CD4-positive, alpha-beta T cell treated with Interleukin-6 at 100 ng/mL for 8 hours (primary cell): ENCODE measurements around the gene LPGAT1.

Source experiments
- DNase-seq: peaks from one replicate; pipeline ENCODE4 v3.0.0-alpha.2; 2020; ENCODE audit warnings: mixed read lengths, low spot score

The LPGAT1 gene

DNA sequence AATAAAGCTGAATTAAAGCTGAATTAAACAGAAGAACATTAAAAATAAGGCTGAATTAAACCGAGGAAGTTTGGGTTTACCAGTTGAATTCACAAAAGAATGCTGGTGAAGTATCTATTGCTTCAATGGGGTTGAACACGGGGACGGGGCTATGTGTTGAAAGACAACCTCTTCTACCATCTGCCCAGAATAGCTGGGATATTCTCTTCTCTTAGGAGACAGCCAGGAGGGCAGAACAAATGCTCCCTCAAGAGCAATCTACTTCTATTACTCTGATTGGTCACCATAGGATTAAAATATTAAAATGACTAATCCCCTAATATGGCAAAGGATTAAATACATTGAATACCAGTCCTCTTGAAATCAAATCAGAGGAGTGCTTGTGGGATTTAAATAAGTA is 68.4 kb downstream of the LPGAT1 start:
- DNase-seq, result no peak

DNA sequence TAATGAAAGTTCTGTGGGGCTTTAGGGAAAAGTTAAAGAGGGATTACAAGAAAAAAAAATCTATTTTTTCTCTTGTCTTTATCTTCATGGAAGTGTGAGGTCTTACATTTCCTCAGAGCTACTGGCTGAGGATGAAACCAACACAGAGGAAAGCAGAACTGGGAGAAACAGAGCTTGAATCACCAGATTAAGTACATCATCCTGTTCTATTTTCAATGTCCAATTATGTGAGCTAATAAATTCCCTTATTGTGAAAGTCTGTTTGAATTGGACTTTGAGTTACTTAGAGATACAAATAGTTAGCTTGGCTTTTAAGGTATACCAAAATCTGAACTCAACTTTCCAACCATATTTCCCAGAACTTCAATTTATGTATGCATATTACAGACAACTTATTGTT is 69.2 kb downstream of the LPGAT1 start:
- no peak for DNase-seq

DNA sequence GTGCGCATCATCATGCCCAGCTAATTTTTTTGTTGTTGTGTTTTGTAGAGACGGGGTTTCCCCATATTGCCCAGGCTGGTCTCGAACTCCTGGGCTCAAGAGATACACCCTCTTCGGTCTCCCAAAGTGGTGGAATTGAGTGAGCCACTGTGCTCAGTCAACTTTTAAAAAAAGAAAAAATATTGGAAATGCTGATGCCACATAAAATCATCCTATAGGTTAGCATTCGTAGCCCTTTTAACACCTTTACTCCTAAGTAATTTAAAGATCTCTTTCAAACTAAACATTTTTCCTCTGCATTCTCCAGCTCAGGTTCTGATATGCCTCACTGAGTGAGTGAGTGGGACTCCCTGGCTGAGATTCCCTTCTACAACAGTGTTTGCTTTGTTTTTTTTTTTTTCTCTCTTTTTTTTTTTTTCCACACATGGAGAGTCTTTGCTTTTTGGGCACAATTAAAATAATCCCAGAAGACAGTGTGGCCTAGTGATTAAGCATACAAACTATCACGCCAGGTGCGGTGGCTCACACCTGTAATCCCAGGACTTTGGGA is 74.0 kb downstream of the LPGAT1 start:
- no peak for DNase-seq

DNA sequence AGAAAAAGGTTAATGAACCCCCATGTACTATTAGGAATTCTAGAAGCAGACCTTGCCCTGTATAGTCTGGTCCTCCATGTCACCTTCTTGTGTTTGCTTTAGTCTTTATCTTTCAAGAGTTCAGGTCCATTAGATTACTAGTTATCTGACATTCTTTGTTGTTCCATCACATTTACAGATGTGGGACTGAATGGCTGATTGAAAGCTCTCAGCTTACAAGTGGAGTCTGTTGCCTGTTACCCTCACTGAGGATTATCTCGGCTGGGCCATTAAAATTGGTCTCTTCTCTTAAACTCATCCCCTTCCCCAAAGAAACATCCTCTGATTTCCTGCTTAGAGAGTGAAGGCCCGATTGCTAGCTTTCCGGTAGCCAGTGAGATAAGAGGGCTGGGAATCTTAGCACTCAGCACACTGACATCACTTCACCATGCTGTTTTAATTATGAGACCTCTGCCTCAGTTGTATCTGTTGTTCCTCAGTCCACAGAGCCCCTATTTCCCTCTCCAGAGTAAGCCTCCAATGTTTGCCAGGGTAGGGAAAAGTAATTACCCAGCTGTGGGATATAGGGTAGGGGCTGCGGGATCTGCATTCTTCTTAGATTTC is 76.8 kb downstream of the LPGAT1 start:
- DNase-seq, result no peak

DNA sequence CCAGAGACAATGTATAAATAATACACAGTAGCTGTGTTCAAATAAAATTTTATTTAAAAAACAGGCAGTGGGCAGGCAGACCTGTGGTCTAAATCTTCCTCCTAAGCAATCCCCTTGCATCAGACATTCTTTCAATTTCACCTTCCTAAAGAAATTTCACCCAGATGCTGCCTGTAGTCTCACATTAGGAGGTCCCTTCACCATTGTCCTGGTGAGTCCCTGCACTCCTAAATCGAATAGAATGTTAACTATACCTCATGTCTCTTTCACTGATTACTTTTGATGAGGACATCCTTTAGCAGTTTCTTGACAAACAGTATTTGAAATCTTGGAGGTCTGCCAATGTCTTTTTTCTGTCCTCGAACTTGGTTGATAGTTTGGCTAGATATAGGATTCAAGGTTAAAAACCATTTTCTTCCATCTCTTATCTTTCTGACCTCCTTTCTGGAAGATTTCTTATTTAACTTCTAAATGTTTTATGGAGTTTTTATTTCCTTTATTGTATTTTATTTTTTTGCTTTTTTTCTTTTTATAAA is 77.5 kb downstream of the LPGAT1 start:
- DNase-seq, result no peak

DNA sequence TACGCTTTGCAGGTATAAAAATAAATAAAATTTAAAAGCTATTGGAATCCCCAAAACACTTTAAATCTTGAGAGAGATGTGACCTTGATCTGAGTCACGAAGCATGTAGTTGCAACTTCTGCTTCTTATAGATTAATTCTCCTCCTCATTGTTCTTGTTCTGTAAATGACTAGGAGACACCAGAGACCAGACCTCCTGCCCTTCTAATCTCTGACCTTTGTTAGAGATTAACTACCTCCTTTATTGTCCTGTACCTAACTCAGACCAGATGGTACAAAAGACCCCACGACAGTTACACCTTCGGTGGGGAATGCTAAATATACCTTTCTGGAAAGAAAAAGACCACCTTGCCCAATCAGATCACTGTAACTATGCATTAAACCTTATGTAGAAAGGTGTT is 78.2 kb downstream of the LPGAT1 start:
- DNase-seq, result no peak

DNA sequence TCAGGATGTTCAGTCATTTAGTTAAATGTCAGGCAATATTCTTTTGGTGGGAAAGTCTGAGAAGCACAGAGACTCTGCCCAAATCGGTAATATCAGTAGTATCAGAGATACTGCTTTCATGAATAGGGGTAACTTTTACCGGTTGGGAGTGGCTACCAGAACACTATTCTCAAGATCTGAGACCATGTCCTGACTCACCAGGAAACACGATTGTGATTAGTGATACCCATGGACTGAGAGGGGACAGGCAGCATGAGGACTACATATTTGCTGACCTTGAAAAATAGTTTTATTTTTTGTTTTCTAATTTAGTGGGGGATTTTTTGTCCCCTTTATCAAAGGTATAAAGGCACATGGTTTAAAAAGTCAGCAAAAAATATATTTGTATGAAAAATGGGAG is 79.1 kb downstream of the LPGAT1 start:
- no peak for DNase-seq

DNA sequence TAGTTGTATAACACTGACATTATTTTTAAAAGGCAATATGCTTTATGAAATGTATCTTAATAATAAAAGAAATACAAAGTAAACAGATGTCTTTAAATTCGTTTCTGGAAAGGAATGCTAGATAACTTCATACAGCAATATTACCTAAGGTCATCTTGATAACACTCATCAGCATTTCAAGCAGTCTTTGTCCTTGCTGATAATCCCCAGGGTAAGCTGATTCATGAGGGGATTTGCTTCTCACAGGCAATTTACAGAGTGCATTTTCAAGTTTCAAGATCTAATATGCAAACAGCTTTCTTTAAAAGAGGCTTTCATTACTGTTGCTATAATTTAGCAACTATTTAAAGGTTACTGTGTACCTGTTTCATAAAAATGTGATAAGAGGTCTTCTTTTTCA is 80.0 kb downstream of the LPGAT1 start:
- no peak for DNase-seq

DNA sequence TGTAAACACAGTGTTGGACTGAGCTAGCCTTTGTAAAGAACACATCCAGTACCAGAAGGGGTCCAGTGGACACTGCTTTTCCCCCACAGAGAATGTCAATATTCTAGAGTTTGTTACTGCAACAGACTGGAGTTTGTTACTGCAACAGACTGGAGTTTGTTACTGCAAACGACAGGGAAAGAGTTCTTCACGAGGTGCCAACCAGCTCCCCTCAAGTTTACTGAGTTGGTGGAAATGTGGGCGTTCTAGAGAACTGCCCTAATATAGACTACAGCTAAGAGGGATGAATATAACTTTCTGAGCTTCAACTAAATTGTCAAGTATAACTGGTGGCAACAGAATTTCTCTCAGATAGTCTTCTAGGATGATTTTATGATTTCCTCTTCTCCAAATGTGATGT is 81.3 kb downstream of the LPGAT1 start:
- no peak for DNase-seq

DNA sequence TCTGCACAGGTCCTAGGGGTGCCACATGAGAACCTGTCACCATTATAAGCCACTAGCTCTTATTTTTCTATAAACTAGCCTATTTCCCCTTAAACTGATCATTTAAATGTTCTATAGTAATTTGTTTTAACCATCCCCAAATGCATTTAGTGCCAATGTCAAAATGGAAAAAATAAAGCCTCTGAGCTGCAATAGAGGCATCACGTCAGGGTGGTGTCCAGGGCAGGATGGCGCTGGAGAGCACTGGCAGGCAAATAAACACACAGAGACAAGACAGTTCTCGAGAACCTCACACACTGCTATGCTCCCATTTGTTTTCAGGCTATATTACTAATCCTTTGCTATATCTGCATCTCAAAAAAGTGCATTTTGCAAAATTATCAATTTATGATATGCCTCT is 81.8 kb downstream of the LPGAT1 start:
- DNase-seq, result no peak

DNA sequence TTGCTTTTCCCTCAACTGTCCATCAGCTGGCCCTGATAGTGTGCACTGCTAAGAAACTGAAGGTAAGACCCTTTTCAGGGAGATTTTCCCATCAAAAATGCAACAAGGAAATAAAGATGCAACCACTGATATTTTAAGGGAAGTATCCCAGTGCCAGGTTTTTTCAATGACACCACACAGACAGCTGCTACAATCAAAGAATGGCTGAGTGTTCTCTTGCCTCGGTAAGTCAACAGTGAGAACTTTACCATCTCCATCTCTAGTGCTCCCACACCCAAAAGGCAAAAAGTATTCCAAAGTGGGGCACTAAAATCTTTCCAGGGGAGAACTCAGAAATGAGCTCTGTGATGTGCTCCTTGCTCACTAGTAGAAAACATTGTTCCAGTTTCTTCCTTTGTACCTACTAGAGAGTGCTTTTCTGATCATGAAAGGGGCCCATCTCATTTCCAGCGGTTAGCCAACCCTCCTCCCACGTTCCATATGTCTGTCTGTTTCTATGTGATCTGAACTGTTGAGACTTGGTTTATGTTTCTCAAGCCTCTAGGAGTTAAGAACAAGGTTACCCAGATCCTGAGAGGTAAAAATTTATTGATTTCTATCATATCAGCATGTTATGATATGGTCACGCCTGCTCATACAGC is 87.6 kb downstream of the LPGAT1 start:
- DNase-seq, result no peak

DNA sequence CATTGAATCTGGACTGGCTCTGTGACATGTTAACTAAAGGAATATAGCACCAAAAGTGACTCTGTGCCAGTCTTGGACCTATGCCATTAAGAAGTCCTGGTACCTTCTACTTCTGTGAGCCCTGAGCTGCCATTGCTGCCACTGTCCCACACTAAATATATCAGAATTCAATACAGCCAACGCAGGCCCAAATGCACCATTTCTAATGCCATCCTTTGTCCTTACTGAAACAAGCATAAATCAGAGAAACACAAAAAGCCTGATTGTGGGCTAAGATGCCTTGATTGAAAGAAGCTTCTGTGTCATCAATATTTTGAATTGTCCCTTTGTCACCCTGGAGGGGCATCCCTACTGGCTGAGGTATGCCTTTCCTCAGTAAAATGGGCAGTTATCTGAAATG is 88.3 kb downstream of the LPGAT1 start:
- no peak for DNase-seq

DNA sequence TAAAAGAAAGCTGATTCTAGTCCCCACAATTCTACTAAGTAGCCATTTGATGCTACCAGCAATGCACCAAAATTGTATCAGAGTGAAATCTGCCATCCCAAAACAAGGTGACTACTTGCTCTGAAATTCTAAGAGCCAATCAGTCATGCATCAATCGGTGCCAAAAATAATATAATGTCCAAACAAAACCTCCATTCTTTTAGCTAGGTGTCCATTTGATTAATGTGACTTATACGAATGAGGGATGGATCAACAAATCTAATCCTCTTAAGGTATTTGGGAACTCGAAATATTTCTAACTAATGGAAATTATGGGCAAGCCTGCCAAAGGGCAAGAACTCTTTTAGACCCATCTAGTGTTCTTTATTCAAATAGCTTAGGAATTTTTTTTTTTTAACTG is 88.8 kb downstream of the LPGAT1 start:
- no peak for DNase-seq

DNA sequence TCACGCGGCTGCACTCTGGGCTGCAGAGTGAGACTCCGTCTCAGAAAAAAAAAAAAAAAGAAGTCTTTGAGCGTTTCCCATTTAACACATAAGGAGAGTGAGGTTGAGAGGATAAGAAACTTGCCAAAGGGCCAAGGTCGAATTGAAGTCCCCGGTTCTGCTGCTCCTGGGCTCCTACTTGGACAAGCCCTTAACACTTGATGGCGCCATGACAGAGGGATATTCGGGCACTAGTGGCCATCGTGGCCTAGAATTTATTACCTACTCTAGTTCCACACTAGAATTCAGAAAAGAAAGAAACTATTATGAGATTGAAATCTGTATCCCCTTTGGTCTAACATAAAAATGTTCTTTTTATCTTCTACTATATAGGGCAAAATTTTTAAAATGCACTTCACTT is 89.4 kb downstream of the LPGAT1 start:
- DNase-seq, result no peak

DNA sequence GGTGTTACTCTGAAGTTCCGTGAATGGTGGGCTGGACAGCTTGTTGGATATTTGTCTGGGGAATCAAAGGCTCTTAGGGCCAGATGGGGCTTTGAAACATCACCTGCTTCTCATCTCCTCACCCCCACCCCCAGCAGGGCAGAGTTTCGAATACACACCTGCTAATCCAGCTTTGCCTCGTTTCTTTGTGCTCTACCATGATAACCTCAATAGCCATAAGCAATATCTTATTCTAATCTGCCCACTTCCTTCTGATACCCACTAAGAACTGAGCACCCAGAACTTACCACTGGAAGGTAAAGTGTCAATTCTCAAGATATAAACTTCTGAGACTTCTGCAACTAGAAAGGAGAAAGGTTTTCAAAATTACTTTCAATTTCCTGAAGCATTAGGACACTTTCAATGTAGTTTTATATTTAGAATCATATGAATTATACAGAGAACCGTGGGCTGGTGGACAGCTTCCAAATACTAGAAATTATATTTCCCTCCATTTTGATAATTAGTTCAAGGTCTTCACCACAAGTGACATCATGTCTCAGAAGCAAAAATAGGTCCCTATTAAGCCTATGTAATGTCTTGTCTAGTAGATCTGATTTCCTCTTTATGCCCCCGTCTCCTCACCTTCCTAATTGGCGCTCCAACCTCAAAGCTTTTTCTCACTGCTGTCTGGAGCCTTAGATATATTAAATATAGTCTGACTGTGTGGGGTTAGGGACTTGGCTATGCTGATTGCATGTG is 90.7 kb downstream of the LPGAT1 start:
- DNase-seq, result no peak

DNA sequence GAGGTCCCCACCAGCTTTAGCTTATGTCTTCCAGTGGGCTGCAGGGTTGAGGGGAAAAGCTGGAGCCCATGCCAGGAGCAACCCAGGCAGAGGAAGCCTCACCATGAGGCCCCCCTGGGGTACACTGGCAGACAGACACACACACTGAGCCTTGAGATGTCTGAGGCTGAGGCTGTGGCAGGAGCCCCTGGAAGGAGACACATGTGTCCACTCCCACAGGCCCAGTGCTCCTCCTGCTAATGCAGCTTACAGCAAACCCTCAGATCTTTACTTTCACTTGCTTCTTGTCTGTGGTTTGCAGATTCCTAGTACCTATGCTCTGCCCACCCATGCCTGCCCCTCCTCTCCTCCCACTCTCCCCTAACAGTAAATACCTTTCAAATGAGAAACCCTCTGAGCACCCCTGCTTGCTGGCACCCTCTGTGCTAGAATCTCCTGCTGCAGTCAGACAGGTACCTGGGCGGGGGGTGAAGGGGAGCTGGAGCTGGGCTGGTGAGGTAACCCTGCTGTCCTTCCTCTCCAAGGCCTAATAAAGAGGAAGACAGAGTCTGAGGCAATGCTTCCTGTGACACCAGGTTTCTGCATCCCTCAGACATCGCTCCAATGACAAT is 91.8 kb downstream of the LPGAT1 start:
- DNase-seq, result peak; percentile 9

DNA sequence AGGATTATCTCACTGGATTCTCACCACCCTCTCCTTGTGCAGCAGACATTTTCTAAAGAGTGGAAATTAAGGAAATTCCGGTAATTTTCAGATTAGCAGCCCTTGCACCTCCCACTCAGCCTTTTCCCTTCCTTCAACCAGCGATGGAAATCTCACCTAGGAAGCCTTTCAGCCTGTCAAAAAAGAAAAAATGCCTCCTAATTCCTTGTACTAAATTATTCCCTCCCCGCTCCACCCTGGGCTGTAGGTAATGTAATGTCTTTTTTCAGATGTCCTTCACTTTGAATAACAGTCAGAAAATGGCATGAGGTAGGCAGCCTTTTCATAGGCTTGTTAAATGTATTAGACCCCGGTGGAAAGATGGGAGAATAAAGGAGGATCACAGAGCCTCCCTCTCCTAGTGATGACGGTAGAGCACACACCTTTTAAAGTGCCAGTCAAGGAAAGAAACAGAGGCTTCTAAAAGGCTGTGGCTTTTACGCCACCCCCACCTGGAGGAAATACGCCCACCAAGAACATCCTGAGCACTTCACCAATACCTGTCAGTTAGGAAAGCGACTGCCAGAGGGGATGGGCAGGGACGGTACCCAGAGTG is 92.4 kb downstream of the LPGAT1 start:
- DNase-seq, result no peak

DNA sequence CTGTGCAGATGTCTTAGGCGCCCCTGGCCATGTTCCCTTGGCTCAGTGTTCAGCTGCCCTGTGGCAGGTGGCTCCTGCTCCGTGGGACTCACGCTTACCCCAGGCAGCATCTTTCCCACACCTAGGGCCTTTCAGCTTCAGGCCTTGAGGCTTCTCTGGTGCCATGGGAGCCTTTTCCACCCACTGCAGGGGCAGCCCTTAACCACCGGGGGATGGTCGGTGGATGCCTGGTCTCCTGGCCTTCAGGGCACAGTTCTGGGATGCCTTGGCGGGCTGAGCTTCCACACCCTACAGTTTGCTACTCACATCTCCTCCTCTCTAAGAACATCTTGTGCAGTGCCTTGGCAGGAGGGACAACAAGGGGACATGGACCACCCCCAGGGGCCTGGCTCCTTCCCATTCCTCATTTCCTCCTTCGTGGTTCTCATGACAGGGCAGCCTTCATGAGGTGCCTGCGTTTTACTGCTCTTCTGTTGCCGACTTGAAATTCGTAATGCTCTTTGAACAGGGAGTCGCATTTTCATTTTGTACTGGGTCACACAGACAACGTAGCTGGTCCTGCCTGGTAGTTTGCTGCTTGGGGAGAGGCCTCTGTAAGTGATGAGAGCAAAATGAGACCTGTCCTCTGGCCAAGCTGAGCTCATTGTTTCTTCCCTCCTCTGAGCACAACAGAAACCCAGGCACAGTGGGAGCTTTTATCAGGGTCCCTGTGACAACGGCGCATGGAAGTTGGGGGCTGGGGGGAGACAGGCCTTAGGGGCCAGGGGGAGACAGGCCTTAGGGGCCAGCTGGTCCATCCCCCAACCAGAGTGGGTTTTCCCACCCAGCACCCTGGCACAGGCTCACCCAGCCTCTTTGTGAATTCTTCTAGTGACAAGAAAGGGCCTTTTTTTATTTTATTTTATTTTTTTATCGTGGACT is 93.2 kb downstream of the LPGAT1 start:
- no peak for DNase-seq

DNA sequence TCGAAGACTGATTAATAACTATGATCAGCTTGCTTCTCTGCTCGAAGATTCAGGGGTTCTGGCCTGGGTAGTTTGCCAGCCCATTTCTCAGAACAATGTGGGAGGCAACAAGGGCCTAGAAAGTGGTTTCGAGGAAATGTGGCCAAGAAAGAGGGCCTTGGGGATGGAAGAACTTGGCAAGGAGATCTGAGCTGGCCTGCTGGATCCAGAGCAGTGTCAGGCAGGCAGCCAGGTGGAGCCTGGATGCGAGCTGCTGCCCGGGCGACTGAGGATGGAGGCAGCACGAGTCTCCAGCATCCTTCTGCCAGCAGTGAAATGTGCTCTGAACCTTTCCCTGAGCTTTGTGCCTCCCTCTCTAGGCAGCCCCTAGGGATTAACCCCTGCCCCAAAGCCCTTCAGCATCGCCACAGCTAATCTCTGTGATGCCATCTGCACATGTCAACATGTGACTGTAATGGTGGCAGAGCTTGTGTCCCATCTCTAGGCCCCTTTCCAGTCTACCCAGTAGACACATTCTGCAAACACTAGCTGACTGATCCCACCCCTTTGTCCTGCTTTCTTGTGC is 94.1 kb downstream of the LPGAT1 start:
- DNase-seq, result no peak
